GM19438 (cell line): ENCODE results near the gene VAV1.
"Not testable (repeated sequence)": the region's sequence is repeated elsewhere in the genome, so short reads cannot be mapped to it uniquely, and the experiment has no call there.

Experiments used
- ATAC-seq: cut with Tn5 transposase; IDR thresholded peaks from one replicate; pipeline ENCODE4 v1.9.1; 2021; ENCODE audit warnings: low read depth; ENCODE audit not compliant: unreplicated experiment

Gene VAV1

DNA sequence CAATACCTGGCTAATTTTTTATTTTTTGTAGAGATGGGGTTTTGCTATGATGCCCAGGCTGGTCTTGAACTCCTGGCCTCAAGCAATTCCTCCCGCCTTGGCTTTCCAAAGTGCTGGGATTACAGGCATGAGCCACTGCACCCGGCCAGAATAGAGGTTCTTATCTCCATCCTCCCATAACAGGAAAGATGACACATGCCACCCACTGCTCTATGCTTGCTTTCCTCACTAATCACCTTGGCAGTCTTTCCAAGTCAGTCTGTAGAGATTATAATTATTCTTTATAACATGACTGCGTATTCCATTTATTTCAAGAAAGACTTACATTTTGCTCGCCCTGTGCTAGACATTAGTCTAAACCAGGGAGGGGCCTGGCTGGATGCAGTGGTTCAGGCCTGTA lies 6.7 kb downstream of the VAV1 start:
- ATAC-seq, result no peak

DNA sequence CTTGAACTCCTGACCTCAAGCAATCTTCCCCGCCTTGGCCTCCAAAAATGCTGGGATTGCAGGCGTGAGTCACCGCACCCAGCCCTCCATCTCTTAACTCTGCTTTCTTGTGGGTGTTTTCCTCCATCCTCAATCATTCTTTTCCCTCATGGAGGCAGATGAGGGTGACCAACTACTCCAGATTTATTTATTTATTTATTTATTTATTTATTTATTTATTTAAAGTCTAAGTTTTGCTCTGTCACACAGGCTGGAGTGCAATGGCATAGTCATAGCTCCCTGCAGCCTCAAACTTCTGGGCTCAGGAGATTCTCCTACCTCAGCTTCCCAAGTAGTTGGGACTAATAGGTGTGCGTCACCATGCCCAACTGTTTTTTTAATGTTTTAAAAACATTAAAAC lies 14.9 kb downstream of the VAV1 start:
- ATAC-seq, result no peak

DNA sequence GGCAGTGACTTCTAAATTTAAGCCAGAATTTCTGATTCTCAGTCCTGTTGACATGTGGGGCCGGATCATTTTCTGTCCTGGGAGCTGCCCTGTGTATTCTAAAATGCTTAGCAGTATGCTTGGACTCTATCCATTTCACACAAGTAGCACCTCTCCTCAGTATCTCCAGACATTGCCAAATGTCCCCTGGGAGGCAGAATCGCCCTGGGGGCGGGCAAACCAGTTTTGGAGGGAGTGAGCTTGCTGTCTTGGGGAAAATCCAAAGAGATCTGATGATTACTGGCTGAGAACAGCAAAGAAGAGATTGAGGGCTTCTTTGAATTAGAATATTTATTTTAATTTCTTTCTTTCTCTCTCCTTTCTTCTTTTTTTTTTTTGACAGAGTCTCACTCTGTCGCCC lies 16.4 kb downstream of the VAV1 start:
- ATAC-seq, result no peak

DNA sequence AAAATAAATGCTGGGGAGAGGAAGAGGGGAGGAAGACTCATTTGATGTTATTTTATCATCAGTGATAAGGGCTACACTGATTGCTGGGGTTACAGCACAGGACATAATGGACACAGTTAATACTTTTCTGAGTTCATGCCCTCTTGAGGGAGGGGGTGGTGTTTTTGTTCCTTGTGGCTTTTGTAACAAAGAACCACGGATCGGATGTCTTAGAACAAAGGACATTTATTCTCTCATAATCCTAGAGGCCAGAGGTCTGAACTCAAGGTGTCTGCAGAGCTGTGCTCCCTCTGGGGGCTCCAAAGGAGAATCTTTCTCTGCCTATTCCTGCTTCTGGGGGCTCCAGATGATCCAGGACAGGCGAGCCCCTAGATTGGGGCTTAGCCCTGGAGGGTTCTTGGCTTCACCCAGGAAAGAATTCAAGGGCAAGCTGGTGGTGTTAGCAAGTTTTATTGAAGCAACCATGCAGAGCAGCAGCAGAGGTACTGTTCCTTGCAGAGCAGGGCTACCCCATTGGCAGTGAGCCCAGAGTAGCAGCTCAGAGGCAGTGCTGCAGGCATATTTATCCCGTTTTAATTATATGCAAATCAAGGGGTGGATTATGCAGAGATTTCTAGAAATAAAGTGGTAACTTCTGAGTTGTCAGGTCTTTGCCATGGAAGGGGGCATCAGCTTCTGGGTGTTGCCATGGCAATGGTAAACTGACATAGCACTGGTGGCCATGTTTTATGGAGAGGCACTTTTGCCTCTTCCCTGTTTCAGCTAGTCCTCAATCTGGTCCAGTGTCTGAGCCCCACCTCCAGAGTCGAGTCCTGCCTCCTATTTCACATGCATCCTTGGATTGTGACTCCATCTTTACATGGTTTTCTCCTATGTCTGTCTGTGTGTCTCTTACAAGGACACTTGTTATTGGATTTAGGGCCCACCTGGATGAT lies 18.0 kb downstream of the VAV1 start:
- ATAC-seq, result no peak

DNA sequence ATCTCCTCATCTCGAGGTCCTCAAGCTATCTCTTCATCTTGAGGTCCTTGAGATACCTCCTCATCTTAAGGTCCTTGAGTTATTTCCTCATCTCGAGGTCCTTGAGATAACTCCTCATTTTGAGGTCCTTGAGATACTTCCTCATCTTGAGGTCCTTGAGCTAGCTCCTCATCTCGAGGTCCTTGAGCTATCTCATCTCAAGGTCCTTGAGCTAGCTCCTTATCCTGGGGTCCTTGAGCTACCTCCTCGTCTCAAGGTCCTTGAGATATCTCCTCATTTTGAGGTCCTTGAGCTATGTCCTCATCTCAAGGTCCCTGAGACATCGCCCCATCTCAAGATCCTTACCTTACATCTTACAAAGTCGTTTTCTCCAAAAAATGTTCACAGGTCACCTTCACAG lies 18.7 kb downstream of the VAV1 start:
- no peak for ATAC-seq

DNA sequence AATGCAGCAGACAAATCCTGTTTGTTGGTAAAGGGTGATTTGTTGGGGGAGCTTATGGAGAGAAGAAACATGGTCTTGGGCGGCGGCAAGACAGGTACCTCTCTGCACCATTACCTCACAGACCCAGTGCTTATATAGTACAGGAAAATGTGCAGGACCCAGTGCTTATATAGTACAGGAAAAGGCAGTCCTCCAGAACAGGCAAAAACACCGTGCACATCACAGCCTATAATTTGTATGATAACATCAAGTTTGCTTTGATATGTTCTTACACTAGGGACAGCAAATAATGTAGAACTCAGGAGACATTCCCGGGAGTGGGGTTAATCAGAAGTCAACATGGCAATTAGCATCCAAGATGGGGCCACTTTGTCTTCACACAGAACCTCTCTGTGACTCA lies 20.9 kb downstream of the VAV1 start:
- ATAC-seq, result no peak

DNA sequence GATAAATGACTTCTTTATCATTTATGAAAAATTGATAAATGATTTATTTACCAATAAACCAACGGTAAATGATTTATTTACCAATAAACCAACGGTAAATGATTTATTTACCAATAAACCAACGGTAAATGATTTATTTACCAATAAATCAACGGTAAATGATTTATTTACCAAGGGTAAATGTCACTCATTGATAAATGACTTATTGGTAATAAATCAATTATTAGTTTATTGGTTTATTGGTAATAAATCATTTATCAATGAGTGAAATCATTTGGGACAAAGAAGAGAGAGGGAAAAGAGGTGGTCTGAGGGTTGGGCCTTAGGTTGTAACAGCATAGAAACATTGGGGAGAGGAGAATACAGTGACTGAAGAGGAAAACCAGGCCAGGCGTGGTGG lies 21.5 kb downstream of the VAV1 start:
- no peak for ATAC-seq

DNA sequence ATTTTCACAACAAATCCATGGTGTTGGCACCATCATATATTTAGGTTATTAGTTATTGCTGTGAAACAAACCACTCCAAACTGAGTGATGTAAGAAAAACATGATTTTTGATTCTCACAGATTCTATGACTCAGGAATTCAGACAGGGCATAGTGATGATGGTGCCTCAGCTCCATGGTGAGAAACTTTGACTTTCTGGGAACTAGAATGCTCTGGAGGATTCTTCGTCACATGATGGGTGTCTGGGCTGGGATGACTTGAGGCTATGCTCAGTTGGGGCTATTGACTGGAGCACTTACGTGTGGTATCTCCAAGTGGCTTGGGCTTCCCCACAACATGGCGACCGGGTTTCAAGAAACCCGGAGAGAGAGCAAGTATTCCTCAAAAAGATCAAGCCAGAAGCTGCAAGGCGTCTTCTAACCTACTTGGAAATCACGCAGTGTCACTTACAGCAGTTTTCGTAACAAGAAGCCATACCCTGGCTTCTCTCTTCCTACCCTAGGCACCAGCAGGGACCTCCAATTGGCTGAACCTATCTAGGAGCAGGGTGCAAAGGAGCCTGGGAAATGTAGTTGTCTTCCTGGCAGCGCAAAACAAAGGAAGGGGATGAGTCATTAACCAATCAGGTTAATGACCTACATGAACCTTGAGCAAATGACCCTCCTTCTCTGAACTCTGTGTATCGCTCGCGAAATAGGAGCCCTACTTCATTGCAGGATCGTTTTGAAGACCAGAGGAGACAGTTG lies 22.4 kb downstream of the VAV1 start:
- ATAC-seq, result no peak

DNA sequence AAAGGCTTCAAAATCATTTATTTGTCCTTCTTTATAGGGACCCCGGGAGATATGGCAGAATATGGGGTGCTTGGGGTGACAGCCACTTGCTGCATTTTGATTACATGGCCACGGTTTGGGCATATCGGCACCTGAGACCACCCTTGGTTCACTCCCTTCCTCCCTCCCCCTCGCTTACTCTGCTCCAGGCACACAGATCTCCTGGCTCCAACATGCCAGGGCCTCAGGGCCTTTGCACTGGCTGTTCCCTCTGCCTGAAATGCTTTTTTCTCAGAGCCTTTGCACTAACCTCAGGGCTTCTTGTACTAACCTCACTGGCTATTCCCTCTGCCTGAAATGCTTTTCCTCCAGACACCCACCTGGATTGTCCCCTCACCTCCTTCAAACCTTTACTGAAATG lies 23.8 kb downstream of the VAV1 start:
- ATAC-seq, result no peak

DNA sequence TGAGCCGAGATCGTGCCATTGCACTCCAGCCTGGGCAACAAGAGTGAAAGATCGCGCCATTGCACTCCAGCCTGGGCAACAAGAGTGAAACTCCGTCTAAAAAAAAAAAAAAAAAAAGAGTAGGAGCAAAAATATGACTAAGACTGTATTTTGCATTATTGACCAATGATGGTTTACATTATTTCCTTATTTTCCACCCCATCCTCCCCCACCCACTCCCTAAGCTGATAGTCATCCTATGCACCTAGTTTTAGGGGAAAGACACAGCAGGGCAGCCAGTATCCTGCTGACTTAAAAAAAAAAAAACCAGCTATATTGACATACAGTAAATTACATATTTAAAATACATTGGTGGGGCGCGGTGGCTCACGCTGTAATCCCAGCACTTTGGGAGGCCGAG lies 25.1 kb downstream of the VAV1 start:
- no peak for ATAC-seq

DNA sequence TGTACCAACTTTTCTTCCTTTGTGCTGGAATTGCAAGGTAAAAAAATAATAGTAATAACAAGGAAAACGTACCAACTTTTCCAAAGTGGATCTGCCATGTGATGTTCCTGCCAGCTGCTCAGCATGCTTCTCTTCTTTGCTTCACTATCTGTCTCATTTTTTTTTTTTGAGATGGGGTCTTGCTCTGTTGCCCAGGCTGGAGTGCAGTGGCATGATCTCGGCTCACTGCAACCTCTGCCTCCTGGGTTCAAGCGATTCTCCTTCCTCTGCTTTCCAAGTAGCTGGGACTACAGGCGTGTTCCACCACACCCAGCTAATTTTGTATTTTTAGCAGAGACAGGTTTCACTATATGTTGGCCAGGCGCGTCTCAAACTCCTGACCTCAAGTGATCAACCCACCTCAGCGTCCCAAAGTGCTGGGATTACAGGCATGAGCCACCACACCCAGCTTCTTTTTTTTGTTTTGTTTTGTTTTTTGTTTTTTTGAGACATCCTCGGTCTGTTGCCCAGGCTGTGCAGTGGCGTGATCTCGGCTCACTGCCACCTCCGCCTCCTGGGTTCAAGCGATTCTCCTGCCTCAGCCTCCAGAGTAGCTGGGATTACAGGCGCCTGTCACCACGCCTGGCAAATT lies 27.8 kb downstream of the VAV1 start:
- ATAC-seq, result not testable (repeated sequence)

DNA sequence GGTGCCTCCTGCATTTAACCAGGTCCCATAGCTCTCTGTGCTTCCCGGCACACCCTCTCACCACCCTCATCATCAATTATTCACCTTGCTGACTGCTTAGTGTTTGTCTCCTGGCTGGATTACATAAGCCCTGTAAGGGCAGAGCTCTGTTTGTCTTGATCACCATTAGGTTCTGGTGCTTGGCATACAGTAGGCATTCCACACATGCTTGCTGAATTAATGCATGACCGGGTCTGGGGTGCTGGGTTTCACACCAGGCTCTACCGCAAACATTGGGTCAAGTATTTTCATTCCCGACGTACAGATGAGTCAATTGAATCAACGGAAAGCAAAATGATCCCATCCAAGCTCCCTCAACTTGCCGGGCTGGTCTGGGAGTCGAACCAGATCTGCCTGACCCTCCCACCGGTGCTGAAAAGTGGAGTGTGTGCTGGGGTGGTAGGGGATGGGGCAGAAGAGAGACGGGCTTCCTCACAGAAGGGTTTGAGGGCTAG lies 28.5 kb downstream of the VAV1 start:
- no peak for ATAC-seq

DNA sequence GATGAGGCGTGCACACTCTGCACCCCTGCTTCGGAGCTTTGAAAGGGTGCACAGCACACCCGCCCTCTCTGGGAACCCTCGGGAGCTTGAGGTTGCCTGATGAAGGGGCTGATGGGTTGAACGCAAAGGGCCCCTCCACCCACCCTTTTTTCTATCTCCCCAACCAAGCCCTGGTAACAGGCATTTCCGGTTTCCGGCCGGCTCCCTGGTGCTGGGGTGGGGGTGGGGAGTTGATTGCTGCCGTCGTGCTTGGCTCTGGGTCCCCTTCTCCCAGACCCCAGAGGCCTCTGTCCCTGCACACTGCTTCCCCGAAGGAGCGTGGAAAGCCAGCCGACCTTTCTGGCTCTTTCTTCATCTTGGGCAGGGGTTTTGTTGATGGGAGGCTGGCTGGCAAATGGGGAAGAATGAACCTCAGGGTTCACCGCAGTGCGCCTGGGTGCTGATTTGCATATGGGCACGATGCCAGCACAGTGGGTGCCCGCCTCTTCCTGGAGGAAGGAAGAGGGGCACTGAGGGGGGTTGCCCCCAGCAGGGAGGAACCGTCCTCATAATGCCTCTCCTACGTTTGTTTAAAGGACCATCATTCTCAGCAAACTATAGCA lies 29.1 kb downstream of the VAV1 start:
- ATAC-seq, result no peak

DNA sequence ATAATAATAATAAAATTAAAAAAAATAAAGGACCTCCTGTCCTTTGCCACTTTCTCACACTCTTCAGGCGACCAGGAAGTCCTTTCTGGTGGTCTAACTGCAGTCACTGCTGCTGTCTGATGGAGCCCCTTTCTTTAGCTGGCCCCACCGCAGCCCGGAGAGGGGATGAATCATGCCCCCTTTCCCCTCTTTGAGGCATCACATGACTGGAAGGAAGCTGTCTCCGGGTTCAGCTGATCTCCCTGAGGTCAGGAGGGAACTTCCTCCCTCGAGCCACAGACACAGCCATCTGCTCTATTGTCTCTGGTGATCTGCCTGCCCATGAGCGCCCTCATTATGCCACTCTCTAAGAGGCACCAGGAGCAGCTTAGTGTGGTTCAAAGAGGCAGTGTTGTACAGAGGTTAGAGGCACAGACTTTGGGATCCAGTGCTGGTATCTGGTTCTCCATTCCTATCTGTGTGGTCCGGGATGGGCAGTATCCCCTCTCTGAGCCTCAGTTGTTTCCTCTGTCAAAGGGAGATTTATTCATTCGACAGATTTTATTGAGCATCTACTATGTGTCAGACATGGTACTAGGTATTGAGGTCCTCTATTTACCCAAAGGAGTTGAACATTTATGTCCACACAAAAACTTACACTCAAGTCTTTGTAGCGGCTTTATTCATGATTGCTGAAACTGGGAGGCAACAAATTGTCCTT lies 30.0 kb downstream of the VAV1 start:
- no peak for ATAC-seq

DNA sequence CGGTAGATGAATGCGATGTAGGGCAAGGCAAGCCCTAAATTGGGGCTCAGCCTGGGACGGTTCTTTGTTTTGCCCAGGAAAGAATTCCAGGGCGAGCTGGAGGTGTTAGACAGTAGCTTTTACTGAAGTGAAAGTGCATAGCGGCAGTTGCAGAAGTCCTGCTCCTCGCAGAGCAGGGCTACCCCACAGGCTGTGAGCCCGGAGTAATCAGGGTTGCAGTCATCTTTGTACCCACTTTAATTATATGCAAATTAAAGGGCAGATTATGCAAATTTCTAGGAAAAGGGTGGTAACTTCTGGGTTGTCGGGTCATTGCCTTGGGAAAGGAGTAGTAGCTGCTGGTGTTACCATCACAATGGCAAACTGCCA lies 30.5 kb downstream of the VAV1 start:
- ATAC-seq, result no peak

DNA sequence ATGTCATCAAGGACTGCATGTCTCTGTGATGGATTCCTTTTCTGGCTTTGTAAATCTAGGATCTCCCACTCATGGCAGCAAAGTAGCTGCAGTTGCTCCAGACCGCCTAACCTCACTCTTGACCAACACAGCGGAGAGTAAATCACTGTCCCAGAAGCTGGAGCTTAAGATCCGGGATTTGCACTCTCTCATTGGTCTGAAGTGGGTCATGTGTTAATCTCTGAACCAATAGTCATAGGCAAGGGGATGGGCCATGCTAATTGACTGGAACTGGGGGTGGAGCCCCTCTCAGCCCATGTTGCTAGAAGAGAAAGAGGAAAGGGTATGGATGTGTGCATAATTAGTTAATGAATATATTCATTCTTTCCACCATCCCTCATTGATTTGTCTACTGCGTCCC lies 34.0 kb downstream of the VAV1 start:
- no peak for ATAC-seq

DNA sequence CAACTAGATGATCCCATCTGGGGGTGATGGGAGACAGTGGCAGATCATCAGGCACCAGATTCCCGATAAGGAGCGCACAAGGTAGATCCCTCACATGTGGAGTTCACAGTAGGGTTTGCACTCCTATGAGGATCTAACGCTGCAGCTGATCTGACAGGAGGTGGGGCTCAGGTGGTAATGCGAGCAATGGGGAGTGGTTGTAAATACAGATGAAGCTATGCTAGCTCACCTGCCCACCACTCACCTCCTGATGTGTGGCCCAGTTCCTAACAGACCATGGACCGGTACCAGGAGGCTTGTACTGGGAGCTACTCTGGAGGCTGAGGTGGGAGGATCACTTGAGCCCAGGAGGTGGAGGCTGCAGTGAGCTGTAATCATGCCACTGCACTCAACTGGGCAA lies 34.8 kb downstream of the VAV1 start:
- ATAC-seq, result no peak

DNA sequence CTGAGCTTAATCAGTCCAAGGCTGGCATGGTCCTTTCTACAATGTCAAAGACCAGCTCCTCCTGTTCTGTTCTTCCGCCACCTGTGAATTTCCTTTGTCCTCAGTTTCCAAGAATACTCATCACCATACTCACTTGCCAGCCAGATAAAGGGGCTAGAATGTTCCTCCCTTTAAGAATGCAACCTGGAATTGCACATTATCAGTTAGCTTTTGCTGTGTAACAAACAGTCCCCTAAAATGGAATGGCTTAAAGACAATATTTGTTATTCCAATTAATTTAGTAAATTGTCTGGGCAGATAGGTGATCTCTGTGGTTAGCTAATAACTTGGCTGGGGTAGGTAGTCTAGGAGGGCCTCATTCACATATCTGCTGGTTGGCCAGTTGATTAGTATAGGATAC lies 36.0 kb downstream of the VAV1 start:
- ATAC-seq, result no peak

DNA sequence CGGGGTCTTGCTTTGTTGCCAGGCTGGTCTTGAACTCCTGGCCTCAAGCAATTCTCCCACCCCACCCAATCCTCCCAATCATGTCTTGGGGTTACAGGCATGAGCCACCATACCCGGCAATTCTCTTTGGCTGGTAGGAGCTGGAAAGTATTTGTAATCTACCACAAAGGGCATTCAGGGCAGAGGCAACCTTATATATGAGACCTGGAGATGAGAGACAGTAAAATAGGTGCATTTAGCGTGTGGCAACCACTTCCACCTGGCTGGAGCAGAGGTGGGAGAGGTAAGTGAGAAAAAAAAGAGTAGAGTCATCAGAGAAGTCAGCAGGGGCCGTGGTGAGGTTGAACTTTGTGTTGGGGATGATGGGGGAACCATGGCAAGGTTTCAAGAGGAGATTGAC lies 36.8 kb downstream of the VAV1 start:
- no peak for ATAC-seq

DNA sequence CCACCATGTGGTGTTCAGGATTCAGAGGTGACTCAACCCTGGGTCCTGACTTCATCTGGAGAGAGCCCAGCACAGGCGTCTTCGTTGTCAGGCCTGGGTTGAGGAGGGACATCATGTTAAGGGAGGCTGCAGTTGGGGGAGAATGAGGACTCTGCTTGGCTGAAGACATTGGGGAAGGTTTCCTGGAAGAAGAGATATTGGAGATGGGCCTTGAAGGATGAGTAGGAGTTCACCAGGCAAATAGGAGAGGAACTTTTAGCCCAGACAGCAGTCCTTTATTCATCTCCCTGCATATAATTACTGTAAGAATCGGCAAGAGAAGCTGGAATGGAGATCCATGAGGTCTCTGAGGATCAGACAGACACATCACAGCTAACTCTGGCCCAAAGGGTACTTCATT lies 38.9 kb downstream of the VAV1 start:
- ATAC-seq, result no peak
